Germinal center (tissue), 1 donor: Measurements from ENCODE around the gene HTR1E.
A peak's percentile ranks its signal among the peaks of the same experiment; 100 is the strongest.
"Not testable (repeated sequence)": the region's sequence is repeated elsewhere in the genome, so short reads cannot be mapped to it uniquely, and the experiment has no call there.

ENCODE experiments used
- DNase-seq: peaks from one replicate; pipeline ENCODE4 v3.0.0; 2012; ENCODE audit warnings: mixed read lengths, low spot score

HTR1E gene

GRCh38 chr6:86937219-86938079, at the start of gene HTR1E:
Gene HTR1E, plus strand, starts transcription at chr6:86937528. Its CDS starts 77,807 bp downstream, at chr6:87015335.
- peak; percentile 29 for DNase-seq

- no peak for DNase-seq
These were observed 49.0 kb upstream of the HTR1E start for GRCh38 chr6:86888301-86888700.

DNA sequence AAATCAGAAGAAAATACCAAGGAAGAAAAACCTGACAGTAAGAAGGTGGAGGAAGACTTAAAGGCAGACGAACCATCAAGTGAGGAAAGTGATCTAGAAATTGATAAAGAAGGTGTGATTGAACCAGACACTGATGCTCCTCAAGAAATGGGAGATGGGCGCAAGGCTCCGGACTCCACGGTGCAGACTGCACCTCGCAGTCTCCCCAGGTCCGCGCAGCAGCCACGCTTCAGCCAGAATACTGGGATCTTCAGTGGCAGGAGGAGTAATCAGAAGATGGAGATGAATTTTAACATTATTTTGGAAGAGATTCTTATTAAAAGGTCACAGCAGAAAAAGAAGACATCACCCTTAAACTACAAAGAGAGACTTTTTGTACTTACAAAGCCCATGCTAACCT, 40.1 kb upstream of the HTR1E start:
- not testable (repeated sequence) for DNase-seq

- DNase-seq: no peak
These were observed 23.5 kb upstream of the HTR1E start for GRCh38 chr6:86913795-86914194.

DNA sequence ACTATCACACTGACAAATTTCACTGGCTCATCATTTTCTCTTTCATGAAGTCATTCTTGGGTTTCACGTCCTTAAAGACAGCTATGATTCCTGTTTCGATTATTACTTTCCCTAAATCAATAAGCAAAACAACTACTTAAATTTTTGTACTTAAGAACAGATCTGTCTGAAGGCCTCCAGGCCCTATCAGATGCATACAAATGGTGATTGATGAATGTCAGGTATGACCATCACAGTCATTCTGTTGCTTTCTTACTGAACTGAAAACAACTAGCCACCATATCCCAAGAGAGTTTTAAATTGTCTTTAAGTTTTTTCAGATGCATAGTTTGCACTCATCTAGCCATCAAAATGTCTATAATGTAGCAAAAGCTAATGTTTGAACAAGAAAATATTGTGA, 20.9 kb upstream of the HTR1E start:
- no peak for DNase-seq

- DNase-seq: not testable (repeated sequence)
These were observed 10.2 kb upstream of the HTR1E start for GRCh38 chr6:86927138-86927537.

GRCh38 chr6:86927859-86928258, 9.5 kb upstream of the HTR1E start:
- DNase-seq: not testable (repeated sequence)

- DNase-seq: no peak
These were observed 3.0 kb upstream of the HTR1E start for GRCh38 chr6:86934365-86934764.

- no peak for DNase-seq
These were observed 502 bp upstream of the HTR1E start for GRCh38 chr6:86936834-86937218.

DNA sequence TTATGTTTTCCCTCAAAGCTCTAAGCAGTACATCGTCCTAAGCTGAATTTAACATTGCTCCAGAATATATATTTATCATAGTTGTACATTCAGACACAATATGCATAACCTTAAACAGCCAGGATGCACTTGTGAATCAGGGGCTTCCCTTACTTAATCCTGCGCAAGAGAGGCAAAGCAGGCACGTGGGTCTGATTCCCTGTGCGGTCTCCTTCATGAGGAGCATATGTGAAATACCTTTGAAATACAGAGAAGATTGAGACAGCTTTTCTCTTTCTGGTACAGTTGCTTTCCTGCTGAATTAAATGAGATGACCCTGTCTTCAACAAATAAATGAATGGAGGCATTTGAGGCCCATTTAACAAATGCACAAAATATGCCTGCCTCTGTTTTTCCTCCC, 1.5 kb downstream of the HTR1E start:
- DNase-seq: no peak

GRCh38 chr6:86941461-86941860, 4.1 kb downstream of the HTR1E start:
- DNase-seq: no peak

- DNase-seq: no peak
These were observed 5.6 kb downstream of the HTR1E start for GRCh38 chr6:86942769-86943516.

DNA sequence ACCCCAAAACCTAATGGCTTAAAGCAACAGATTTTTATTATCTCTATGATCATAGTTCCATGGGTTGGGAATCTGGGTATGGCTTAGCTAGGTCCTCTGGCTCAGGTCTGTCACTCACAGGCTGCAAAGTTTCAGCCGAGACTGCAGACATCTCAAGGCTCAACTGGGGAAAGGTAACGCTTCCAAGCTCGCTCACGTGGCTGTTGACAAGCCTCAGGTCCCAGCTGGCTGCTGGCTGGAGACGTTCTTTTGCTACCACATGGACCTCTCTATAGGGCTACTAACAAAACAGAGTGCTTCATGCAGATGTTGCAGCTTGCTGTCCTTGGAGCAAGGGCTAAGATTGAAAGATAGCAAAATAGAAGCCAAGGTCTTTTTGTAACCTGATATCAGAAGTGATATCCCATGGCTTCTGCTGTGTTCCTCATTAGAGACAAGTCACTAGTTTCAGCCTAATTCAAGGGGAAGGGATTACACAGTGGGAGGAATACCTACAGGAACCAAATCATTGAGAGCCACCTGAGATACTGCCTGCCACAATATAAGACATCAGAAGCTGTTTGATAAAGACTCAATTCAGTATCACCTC, 6.6 kb downstream of the HTR1E start:
- no peak for DNase-seq

- no peak for DNase-seq
These were observed 12.4 kb downstream of the HTR1E start for GRCh38 chr6:86949771-86950170.

- DNase-seq: no peak
These were observed 15.7 kb downstream of the HTR1E start for GRCh38 chr6:86952991-86953390.

DNA sequence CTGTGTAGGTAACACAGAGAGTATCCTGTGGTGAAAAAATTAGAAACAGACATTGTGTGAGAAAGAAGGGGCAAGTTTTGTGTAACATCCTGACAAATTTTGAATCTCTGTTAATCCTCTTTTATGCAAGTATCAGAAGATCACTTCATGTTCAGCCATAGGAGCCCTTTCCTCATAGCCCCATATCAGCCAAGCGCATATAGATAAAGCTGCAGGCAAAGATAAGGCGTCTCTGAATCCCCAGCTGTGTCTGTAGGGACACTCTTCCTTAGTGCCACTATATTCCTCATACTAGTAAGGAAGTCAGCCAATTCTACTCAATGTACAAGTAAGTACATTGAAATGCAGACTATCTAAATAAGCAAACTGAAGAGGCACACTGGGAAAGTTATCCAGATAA, 22.3 kb downstream of the HTR1E start:
- no peak for DNase-seq

DNA sequence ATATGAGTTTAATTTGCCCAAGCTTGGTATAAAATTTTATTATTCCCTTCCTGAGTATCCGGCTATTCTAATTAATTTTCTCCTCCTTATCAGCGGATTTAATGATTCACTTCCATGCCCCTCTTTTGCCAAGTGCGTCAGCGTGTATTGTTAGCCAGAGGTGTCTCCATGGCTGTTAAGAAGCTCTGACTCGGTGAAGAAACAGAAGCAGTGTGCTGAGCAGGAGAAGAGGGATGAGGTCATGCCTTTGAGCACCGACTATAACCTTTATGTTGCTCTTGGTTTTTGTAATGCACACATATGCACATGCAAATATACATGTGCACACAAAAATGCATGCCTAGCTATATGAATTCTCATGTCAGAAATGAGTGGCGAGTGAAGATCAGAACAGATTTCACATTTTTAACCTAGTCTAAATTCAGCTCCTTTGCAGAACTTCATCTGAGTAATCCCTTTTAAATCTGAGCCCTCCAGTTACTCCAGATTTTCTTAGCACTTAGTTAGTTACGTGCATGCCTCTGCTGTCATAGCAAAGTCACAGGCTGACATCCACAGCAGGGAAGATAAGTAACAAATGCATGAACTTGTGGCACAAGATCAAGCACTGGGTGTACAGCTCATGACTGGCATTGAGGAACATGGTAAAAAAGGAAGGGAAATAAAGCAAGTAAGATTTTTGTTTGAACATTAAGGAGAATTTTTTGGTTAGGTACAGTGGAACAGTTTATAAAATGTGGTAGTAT, 24.3 kb downstream of the HTR1E start:
- DNase-seq: no peak

- DNase-seq: no peak
These were observed 26.0 kb downstream of the HTR1E start for GRCh38 chr6:86963352-86963751.

- DNase-seq: no peak
These were observed 26.8 kb downstream of the HTR1E start for GRCh38 chr6:86964029-86964579.

GRCh38 chr6:86966271-86966670, 28.9 kb downstream of the HTR1E start:
- no peak for DNase-seq

DNA sequence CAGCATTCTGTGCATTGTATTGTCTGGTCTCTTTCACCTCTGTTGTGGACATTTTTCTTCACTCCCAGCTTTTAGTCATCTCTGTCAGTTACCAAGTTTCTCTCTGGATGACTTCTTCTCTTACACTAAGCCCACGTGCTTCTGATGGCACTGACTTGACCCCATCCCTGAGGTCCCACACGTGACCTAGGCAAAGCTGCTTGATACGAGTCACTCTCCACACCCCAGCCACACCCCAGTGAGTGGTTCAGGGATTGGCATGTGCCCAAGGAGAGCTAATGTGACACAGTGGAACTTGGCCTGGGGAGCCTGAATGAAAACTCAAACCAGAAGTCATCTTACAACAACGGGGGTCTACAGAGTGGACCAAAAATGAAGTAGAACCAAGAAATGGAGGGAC, 32.2 kb downstream of the HTR1E start:
- no peak for DNase-seq

- no peak for DNase-seq
These were observed 35.8 kb downstream of the HTR1E start for GRCh38 chr6:86973088-86973487.
